Mesodermal cell (in vitro differentiated cells): Measurements from ENCODE around the gene CENPL.

ENCODE experiments used
- H3K27ac ChIP-seq: 2 replicates; pipeline ENCODE4 v1.7.0; 2013; ENCODE audit warnings: mild to moderate bottlenecking, low read depth, low read length, moderate library complexity; ENCODE audit not compliant: severe bottlenecking
- H3K36me3 ChIP-seq: 2 replicates; pipeline ENCODE4 v1.7.1; 2013; ENCODE audit warnings: mild to moderate bottlenecking, low read length, moderate library complexity; ENCODE audit not compliant: control insufficient read depth, insufficient read depth
- H3K4me1 ChIP-seq: one replicate; pipeline ENCODE4 v1.7.1; 2013; ENCODE audit warnings: mild to moderate bottlenecking, low read length; ENCODE audit not compliant: insufficient read depth, control insufficient read depth, poor library complexity, severe bottlenecking
- H3K4me3 ChIP-seq: 2 replicates; pipeline ENCODE4 v1.7.0; 2013; ENCODE audit warnings: low read length, control low read depth, mild to moderate bottlenecking; ENCODE audit not compliant: insufficient read depth, poor library complexity, severe bottlenecking; ENCODE audit errors: extremely low read depth
- H3K9me3 ChIP-seq: 2 replicates; pipeline ENCODE4 v1.7.1; 2013; ENCODE audit warnings: mild to moderate bottlenecking, low read length, moderate library complexity; ENCODE audit not compliant: control insufficient read depth
- whole genome bisulfite sequencing, 2 experiments: methylation state at CpG; one replicate each; pipeline ENCODE4 v1.1.5; 2013; ENCODE audit warnings: missing lambda C conversion rate in 2 of 2; ENCODE audit not compliant: insufficient coverage in 2 of 2; 5-methylcytosine and 5-hydroxymethylcytosine counted together

CENPL gene

GRCh38 chr1:173758110-173758509 lies 66.6 kb downstream of the CENPL start:
- no peak overlapping the region for H3K4me3 ChIP-seq
- H3K27ac ChIP-seq = no peak overlapping the region
- WGBS, 2 experiments = 96% methylated on average over 3 of the region's 7 CpGs; no CpG with 5 or more reads in 1 of the 2 experiments
- H3K9me3 ChIP-seq = peaks cover 6% of the 10 kb centered on the region
- H3K4me1 ChIP-seq = no peaks in the 10 kb centered on the region
- H3K36me3 ChIP-seq = peaks cover 65% of the 10 kb centered on the region

- WGBS, 2 experiments = 86 to 96% methylated on average over 1 to 2 of the region's 4 CpGs
- H3K4me1 ChIP-seq = no peaks in the 10 kb centered on the region
- H3K27ac ChIP-seq = no peak overlapping the region
- H3K9me3 ChIP-seq = peaks cover 6% of the 10 kb centered on the region
- H3K36me3 ChIP-seq = peaks cover 69% of the 10 kb centered on the region
- H3K4me3 ChIP-seq = no peak overlapping the region
Observed at GRCh38 chr1:173757666-173758065, 67.0 kb downstream of the CENPL start.

GRCh38 chr1:173753830-173754229 lies 70.9 kb downstream of the CENPL start:
- Histone ChIP-seq H3K4me1 (no peaks in the 10 kb centered on the region), H3K9me3 (no peaks in the 10 kb centered on the region), H3K4me3 (no peak overlapping the region), H3K36me3 (peaks cover 53% of the 10 kb centered on the region), H3K27ac (no peak overlapping the region)
